LNCaP clone FGC (cell line): ENCODE results near the gene B4GALT1.
"Not testable (repeated sequence)": the region's sequence is repeated elsewhere in the genome, so short reads cannot be mapped to it uniquely, and the experiment has no call there.

Source experiments
- DNase-seq: peaks from one replicate; pipeline ENCODE4 v3.0.0-alpha.2; 2011; ENCODE audit warnings: low read depth
- H3K4me3 ChIP-seq: 2 replicates; pipeline ENCODE4 v1.5.1; 2011; ENCODE audit warnings: mild to moderate bottlenecking, low read depth, low read length, control low read depth
- TF ChIP-seq, protein P1 (sequence below): IDR thresholded peaks from 2 replicates; pipeline ENCODE4 v1.5.1; 2012; ENCODE audit warnings: mild to moderate bottlenecking; ENCODE audit not compliant: control insufficient read depth, insufficient read depth; ENCODE audit errors: extremely low read depth

The B4GALT1 gene

DNA sequence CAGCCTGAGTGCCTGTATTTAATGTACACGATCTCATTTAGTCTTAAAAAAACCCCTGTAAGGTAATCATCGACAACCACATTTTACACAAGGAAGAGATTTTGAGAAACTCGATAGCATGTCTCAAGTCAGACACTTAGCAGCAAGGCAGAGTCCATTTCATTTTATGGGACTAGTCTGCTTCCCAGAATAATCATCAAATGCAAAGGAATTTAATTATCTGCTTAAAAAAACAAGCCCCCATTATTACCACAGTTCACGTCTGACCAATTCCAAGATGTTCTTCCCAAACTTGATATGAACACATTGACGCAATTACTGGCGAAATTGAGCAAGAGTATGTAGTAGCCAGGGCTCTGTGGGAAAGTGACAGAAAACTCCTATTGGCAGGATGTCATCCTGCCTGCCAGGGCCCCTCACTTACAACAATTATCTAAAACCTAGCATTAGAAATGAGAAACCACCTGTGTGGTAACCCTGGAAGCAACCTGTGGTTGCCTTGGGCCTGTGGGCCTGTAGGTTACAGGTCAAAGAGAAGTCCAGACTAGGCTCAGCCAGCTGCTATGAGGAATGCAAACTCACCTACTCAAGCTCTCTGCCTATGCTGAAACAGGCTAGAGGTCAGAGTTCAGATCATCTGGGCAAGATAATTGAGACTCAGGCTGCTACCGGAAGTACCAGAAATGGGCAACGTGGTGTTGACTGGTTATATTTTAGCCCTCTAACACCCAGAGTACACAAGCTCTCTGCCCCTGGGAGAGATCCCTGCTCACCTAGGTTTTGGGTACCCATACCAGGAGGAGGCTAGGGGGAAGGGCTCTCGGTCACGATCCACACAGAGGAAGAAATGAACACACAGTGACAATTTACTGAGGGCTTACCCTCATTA lies 1.6 kb downstream of the B4GALT1 start:
- H3K4me3 ChIP-seq: peak overlapping the region; percentile 64
- peak; percentile 79 for DNase-seq
- TF ChIP-seq, protein P1, sequence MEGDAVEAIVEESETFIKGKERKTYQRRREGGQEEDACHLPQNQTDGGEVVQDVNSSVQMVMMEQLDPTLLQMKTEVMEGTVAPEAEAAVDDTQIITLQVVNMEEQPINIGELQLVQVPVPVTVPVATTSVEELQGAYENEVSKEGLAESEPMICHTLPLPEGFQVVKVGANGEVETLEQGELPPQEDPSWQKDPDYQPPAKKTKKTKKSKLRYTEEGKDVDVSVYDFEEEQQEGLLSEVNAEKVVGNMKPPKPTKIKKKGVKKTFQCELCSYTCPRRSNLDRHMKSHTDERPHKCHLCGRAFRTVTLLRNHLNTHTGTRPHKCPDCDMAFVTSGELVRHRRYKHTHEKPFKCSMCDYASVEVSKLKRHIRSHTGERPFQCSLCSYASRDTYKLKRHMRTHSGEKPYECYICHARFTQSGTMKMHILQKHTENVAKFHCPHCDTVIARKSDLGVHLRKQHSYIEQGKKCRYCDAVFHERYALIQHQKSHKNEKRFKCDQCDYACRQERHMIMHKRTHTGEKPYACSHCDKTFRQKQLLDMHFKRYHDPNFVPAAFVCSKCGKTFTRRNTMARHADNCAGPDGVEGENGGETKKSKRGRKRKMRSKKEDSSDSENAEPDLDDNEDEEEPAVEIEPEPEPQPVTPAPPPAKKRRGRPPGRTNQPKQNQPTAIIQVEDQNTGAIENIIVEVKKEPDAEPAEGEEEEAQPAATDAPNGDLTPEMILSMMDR: no peak

- peak overlapping the region; percentile 64 for H3K4me3 ChIP-seq
These were observed 2.2 kb downstream of the B4GALT1 start for GRCh38 chr9:33164921-33165262.

DNA sequence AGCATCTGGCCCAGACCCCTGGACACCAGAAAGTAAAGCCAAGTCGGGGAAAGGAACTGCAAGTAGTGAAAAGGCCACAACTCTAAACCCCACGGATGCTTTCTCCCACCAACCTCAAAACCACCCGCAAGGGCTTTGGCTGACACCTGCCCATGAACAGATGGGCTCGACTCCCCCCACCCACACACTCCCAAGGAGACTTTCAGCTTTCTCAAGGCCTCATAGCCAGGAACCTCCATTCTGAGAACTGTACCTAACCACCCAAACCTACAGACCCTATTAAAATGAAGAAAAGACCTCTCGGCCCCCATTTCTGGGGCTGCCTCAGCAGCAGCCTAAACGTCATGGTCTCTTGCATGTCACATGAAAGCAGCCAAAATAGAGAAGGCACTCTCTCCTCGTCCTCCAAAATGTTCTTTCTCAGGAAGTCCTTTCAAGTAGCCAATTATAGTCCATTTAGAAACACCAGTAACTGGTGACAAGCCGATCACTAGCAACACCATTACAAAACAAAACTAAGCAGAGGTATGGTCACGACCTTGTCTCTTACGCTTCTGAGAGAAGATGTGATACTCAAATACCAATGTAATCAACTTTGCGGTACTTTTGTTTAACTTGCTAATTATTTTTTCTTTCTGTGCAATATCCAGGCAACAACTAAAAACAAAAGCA lies 2.9 kb downstream of the B4GALT1 start:
- peak overlapping the region; percentile 64 for H3K4me3 ChIP-seq
- TF ChIP-seq, protein P1: no peak
- DNase-seq: no peak

More at GRCh38 chr9:33164921-33165262, 2.2 kb downstream of the B4GALT1 start:
- not testable (repeated sequence) for DNase-seq

DNA sequence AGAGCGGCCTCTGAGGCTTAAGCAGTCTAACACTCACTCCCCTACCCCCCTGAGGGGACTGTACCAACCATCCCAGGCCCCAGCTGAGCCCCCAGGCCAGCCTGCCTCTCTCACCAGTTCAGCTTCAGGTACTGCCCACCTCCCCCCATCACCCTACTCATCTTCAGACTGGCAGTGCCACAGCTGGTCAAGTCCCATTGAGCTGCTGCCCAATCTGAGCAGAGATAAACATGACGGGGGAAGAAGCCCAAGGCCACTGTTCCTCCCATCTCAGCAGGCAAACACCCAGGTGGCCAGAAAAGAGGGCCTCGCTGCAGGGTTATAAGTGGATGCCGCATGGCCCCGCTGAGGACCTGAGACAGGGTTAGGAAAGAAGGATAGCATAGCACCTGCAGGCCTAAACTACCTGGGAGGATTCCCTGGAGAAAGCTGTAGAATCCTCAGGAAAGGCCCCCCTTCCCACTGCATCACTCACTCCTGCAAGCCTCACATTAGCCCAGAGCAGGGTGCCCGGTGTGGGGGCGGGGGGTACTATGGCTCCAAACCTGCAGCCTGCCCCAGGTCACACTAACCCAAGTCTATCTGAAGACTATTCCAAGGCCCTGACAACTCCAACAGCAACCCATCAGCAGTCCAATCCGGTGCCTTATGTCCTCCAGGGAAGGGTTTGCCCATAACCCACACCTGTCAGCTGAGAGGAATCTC lies 3.6 kb downstream of the B4GALT1 start:
- no peak for DNase-seq
- H3K4me3 ChIP-seq: peak overlapping the region; percentile 64
- TF ChIP-seq, protein P1: no peak

- peak overlapping the region; percentile 64 for H3K4me3 ChIP-seq
- TF ChIP-seq, protein P1: no peak
- peak; percentile 97 for DNase-seq
These were observed 4.3 kb downstream of the B4GALT1 start for GRCh38 chr9:33162721-33163311.

GRCh38 chr9:33161589-33162132 lies 5.5 kb downstream of the B4GALT1 start:
- TF ChIP-seq, protein P1: no peak
- peak overlapping the region; percentile 64 for H3K4me3 ChIP-seq
- DNase-seq: peak; percentile 92
